Astrocyte (in vitro differentiated cells and primary cell): ENCODE data around the gene HMGB3. TPM values are rescaled to one million over a fixed set of nuclear protein-coding genes. Genes with fewer than 3 reads are reported as not detected.

ENCODE experiments used
- DNase-seq: peaks from one replicate; pipeline ENCODE4 v3.0.0-alpha.2; 2010; ENCODE audit warnings: low read depth
- FAIRE-seq: peaks from 2 replicates; lab custom pipeline; 2011; peaks lifted over from hg19 to GRCh38; lab: Jason Lieb, UNC
- H2AFZ ChIP-seq: 2 replicates; pipeline ENCODE4 v1.6.0; 2012; ENCODE audit warnings: low read depth, low read length, inconsistent platforms
- H3K27ac ChIP-seq: 2 replicates; pipeline ENCODE4 v1.5.1; 2011; ENCODE audit warnings: low read depth, low read length, inconsistent platforms
- H3K27me3 ChIP-seq: 2 replicates; pipeline ENCODE4 v1.6.0; 2011; ENCODE audit warnings: low read length, inconsistent platforms; ENCODE audit not compliant: insufficient read depth
- H3K36me3 ChIP-seq: 2 replicates; pipeline ENCODE4 v1.5.1; 2011; ENCODE audit warnings: low read length, inconsistent platforms; ENCODE audit not compliant: insufficient read depth
- H3K4me1 ChIP-seq: 2 replicates; pipeline ENCODE4 v1.5.1; 2011; ENCODE audit warnings: low read length, inconsistent platforms; ENCODE audit not compliant: insufficient read depth
- H3K4me2 ChIP-seq: 2 replicates; pipeline ENCODE4 v1.6.0; 2012; ENCODE audit warnings: low read length, inconsistent platforms
- H3K4me3 ChIP-seq: 2 replicates; pipeline ENCODE4 v1.5.1; 2011; ENCODE audit warnings: low read depth, mild to moderate bottlenecking, low read length, inconsistent platforms; ENCODE audit not compliant: insufficient read depth
- H3K79me2 ChIP-seq: 2 replicates; pipeline ENCODE4 v1.6.0; 2012; ENCODE audit warnings: mild to moderate bottlenecking, low read length, inconsistent platforms; ENCODE audit not compliant: insufficient read depth
- H3K9ac ChIP-seq: 2 replicates; pipeline ENCODE4 v1.6.0; 2012; ENCODE audit warnings: mild to moderate bottlenecking, low read length, inconsistent platforms
- H3K9me3 ChIP-seq: 2 replicates; pipeline ENCODE4 v1.5.1; 2012; ENCODE audit warnings: low read depth, mild to moderate bottlenecking, low read length, inconsistent platforms; ENCODE audit not compliant: insufficient read depth
- H4K20me1 ChIP-seq: 2 replicates; pipeline ENCODE4 v1.6.0; 2012; ENCODE audit warnings: low read length, inconsistent platforms; ENCODE audit not compliant: insufficient read depth
- H3K27ac Mint-ChIP-seq: one replicate; pipeline ENCODE4 v1.8.0; 2021; ENCODE audit warnings: mild to moderate bottlenecking, mixed read lengths; ENCODE audit not compliant: unreplicated experiment
- H3K27me3 Mint-ChIP-seq: one replicate; pipeline ENCODE4 v1.8.0; 2021; ENCODE audit warnings: low read depth, mixed read lengths; ENCODE audit not compliant: unreplicated experiment
- H3K36me3 Mint-ChIP-seq: one replicate; pipeline ENCODE4 v1.8.0; 2021; ENCODE audit warnings: low read depth, mixed read lengths; ENCODE audit not compliant: unreplicated experiment
- H3K4me1 Mint-ChIP-seq: one replicate; pipeline ENCODE4 v1.8.0; 2021; ENCODE audit warnings: low read depth, mixed read lengths; ENCODE audit not compliant: unreplicated experiment
- H3K4me3 Mint-ChIP-seq: one replicate; pipeline ENCODE4 v1.8.0; 2021; ENCODE audit warnings: mild to moderate bottlenecking, moderate library complexity, mixed read lengths; ENCODE audit not compliant: unreplicated experiment
- H3K9me3 Mint-ChIP-seq: one replicate; pipeline ENCODE4 v1.8.0; 2021; ENCODE audit warnings: mild to moderate bottlenecking, mixed read lengths; ENCODE audit not compliant: unreplicated experiment
- EZH2 ChIP-seq: IDR thresholded peaks from 2 replicates; pipeline ENCODE4 v1.6.1; 2012; ENCODE audit warnings: mild to moderate bottlenecking, low read length, inconsistent platforms; ENCODE audit not compliant: insufficient read depth
- total RNA-seq: library from RNA; stranded (reverse); gene quantifications from 2 replicates; pipeline ENCODE4 v1.2.1, GENCODE V29; 2021
- TF ChIP-seq, protein P1 (sequence below): IDR thresholded peaks from 2 replicates; pipeline ENCODE4 v1.5.1; 2011; ENCODE audit warnings: low read depth, mild to moderate bottlenecking, inconsistent platforms, low read length, moderate library complexity; ENCODE audit not compliant: insufficient read depth

The HMGB3 gene
- total RNA-seq, 1 donor from 2014 or later = 34.7 TPM

DNA sequence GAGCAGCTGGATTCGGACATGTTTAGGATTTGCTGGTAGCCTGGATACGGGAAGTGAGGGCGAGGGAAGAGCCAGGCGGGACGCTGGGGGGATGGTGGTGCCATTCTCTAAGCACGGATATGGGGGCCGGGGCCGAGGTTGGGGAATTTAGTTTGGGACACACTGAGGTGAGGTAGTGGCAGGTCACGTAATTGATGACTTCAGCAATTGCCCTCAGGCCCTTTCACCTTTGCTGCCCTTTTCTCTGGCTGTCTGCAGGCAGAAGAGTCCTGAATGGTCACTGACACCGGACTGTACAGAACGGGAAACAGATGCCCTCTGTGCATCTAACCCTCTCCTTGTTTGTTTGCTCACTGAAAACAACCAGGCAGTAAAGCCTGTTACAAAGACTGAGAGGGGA, 16.9 kb upstream of the HMGB3 start:
- Mint-ChIP-seq H3K36me3 (no peaks in the 10 kb centered on the region), H3K4me3 (no peak overlapping the region), H3K27me3 (peaks cover 5% of the 10 kb centered on the region), H3K4me1 (no peaks in the 10 kb centered on the region), H3K9me3 (no peaks in the 10 kb centered on the region), H3K27ac (no peak overlapping the region)
- Histone ChIP-seq H3K27me3 (no peaks in the 10 kb centered on the region), H3K4me2 (no peak overlapping the region), H3K36me3 (no peaks in the 10 kb centered on the region), H3K27ac (no peak overlapping the region), H3K9ac (no peak overlapping the region), H3K4me3 (no peak overlapping the region), H3K79me2 (no peaks in the 10 kb centered on the region), H3K4me1 (no peaks in the 10 kb centered on the region), H4K20me1 (no peaks in the 10 kb centered on the region), H2AFZ (no peak overlapping the region), H3K9me3 (no peaks in the 10 kb centered on the region)
- TF ChIP-seq, protein P1, sequence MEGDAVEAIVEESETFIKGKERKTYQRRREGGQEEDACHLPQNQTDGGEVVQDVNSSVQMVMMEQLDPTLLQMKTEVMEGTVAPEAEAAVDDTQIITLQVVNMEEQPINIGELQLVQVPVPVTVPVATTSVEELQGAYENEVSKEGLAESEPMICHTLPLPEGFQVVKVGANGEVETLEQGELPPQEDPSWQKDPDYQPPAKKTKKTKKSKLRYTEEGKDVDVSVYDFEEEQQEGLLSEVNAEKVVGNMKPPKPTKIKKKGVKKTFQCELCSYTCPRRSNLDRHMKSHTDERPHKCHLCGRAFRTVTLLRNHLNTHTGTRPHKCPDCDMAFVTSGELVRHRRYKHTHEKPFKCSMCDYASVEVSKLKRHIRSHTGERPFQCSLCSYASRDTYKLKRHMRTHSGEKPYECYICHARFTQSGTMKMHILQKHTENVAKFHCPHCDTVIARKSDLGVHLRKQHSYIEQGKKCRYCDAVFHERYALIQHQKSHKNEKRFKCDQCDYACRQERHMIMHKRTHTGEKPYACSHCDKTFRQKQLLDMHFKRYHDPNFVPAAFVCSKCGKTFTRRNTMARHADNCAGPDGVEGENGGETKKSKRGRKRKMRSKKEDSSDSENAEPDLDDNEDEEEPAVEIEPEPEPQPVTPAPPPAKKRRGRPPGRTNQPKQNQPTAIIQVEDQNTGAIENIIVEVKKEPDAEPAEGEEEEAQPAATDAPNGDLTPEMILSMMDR = no peak
- DNase-seq (no peak), FAIRE-seq (no peak)

DNA sequence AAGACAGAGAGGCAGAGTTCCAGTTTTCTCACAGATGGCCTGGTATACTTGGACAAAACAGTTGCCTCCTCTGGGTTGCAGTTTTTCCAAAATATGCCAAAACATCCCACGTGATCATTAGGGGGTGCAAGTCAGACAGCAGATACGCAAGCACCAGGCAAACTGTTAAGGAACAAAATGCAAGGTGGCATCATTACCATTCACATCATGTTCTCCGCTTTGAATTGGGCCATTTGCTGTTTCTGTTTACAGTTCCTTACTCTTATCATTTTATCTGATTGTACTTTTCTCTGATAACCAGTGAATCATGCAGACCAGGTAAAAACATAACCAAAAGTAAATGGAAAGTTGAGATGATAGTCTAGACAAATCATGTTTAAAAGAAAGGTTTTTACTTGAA, 16.4 kb upstream of the HMGB3 start:
- Mint-ChIP-seq H3K27ac (no peak overlapping the region), H3K36me3 (no peaks in the 10 kb centered on the region), H3K27me3 (peaks cover 5% of the 10 kb centered on the region), H3K4me3 (no peak overlapping the region), H3K9me3 (no peaks in the 10 kb centered on the region), H3K4me1 (no peaks in the 10 kb centered on the region)
- Histone ChIP-seq H3K27me3 (no peaks in the 10 kb centered on the region), H3K4me2 (no peak overlapping the region), H4K20me1 (no peaks in the 10 kb centered on the region), H3K9me3 (no peaks in the 10 kb centered on the region), H3K9ac (no peak overlapping the region), H3K4me1 (no peaks in the 10 kb centered on the region), H3K4me3 (no peak overlapping the region), H3K27ac (no peak overlapping the region), H3K79me2 (no peaks in the 10 kb centered on the region), H3K36me3 (no peaks in the 10 kb centered on the region), H2AFZ (no peak overlapping the region)
- TF ChIP-seq EZH2 = no peak
- TF ChIP-seq, protein P1 = no peak
- FAIRE-seq (no peak), DNase-seq (no peak)

DNA sequence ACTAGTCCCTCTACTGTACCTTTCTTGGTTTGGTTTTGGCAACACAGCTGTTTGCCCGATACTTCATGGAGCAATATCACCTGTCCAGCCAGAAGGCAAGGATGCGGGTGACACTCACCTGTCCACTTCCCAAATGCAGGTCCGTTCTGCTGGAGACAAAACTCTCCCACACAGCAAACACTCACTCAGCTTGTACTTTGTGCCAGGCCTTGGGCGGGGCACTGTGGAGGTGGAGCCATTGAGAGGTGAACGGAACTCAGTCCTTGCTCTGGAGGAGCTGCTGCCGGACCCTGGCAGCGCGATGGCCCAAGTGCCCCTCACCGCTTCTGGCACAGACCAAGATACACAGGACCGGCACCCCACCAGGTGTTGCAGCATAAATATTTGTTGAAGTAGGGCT, 15.3 kb upstream of the HMGB3 start:
- Histone ChIP-seq H3K4me1 (no peaks in the 10 kb centered on the region), H3K9me3 (no peaks in the 10 kb centered on the region), H3K4me2 (no peak overlapping the region), H3K4me3 (no peak overlapping the region), H4K20me1 (no peaks in the 10 kb centered on the region), H3K79me2 (no peaks in the 10 kb centered on the region), H3K27ac (no peak overlapping the region), H3K9ac (no peak overlapping the region), H3K36me3 (no peaks in the 10 kb centered on the region), H3K27me3 (no peaks in the 10 kb centered on the region), H2AFZ (no peak overlapping the region)
- FAIRE-seq = no peak
- TF ChIP-seq EZH2 = no peak
- TF ChIP-seq, protein P1 = no peak
- peaks cover 5% of the 10 kb centered on the region for H3K27me3 Mint-ChIP-seq
- no peak overlapping the region for H3K27ac Mint-ChIP-seq
- no peaks in the 10 kb centered on the region for H3K4me1 Mint-ChIP-seq
- no peaks in the 10 kb centered on the region for H3K36me3 Mint-ChIP-seq
- no peaks in the 10 kb centered on the region for H3K9me3 Mint-ChIP-seq
- DNase-seq = no peak
- no peak overlapping the region for H3K4me3 Mint-ChIP-seq
